ENCODE data around the gene UGT2A3.
"Not testable (repeated sequence)": the region's sequence is repeated elsewhere in the genome, so short reads cannot be mapped to it uniquely, and the experiment has no call there.

The UGT2A3 gene

GRCh38 chr4:68951078-68951805, at the start of gene UGT2A3:
Gene UGT2A3, minus strand, starts transcription at chr4:68951804. Its CDS starts 44 bp downstream, at chr4:68951760.
- no peak for DNase-seq

DNA sequence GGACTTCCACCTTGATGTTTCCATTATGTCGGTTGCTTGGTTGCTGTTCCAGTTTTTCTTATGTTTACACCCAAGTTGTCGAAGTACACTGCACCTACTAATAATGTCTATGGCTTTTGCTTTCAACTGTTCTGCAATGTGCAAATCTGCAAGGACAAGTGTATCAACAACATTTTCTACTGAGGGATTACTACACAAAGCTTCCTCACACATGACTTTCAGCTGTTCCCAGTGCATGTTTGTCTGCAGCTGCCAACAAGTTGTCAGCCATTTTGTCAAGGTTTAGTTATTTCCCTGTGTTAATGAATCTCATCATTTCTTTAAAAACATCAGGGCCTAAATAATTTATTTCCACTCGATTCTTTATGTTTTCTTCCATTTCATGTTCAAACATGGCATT, 45.4 kb upstream of the UGT2A3 start:
- DNase-seq: no peak

GRCh38 chr4:68995292-68995691, 43.7 kb upstream of the UGT2A3 start:
- DNase-seq: no peak

GRCh38 chr4:68987007-68987406, 35.4 kb upstream of the UGT2A3 start:
- no peak for DNase-seq

DNA sequence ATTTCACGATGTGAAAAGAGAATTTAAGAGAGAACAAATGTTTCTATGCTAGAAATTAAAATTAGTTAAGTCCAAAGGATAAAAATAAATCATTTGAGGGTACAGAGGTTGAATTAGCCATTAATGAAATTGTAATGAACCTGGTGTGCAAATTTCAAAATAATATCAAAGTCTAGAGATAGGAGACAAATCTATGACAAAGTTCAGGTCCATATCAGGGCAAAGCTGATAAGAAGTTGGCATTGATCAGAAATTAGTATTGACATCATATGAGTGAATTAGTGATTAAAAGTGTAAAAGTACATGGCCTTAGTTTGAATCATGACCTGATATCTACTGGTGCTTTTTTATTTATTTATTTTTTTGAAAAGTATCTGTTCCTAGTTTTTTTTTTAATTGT, 33.8 kb upstream of the UGT2A3 start:
- no peak for DNase-seq

DNA sequence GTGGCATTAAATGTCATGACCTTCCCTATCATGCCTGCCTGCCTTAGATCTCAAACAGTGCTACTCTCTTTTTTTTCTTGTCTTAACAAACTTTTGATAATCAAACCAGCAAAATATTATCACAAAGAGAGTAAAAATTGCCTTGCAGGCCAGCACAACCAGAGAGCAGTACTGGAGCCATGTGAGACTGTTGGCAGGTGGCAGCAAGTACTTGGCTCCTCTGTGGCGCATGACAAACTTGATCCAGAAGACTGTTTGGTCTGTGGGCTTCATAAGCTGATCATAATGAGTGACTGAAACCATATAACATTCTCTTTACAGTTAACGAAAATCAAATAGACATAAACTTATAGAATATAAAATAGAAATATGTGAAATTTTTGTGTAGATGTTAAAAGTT, 33.3 kb upstream of the UGT2A3 start:
- no peak for DNase-seq

- DNase-seq: no peak
Measured at GRCh38 chr4:68963374-68963773, 11.8 kb upstream of the UGT2A3 start.

- no peak for DNase-seq
Measured at GRCh38 chr4:68962868-68963267, 11.3 kb upstream of the UGT2A3 start.

- no peak for DNase-seq
Measured at GRCh38 chr4:68960294-68961163, 8.9 kb upstream of the UGT2A3 start.

GRCh38 chr4:68959085-68959484, 7.5 kb upstream of the UGT2A3 start:
- DNase-seq: not testable (repeated sequence)

DNA sequence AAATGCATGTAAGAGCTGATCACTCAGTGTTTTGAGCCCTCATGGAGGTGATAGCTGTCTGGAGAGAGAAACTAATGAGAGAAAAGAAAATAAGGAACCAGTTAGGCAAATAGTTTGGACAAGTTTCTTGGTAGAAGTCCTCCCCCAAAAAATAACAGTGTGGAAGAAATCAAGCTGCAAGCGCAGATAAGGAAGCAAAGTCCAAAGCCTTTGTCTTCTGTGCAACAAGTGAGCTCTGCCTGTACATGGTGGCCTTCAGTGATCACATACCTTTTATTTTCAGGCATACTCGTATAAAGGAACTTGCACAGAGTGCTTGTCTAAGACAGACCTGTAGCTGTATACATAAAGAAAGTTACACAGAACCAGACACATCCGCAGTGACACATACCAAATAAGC, 2.5 kb upstream of the UGT2A3 start:
- DNase-seq: no peak

DNA sequence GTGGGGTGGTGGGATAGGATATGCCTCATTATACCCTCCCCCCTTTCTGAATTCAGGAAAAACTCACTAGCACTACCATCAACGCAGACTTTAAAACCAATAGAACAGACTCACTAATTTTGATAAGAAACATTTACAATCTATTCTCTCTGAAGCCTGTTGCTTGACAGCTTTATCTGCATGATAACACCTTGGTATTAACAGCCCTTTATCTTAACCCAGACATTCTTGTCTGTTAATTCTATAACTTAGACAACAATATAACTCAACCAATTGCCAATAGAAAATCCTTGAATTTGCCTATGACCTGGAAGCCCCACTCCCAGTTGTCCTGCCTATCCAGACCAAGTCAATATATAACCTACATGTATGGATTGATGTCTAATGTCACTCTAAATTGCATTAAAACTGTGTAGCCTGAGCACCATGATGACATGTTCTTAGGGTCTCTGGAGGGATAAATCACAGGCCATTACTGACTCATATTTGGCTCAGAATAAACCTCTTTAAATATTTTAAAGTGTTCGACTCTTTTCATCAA, 1.5 kb upstream of the UGT2A3 start:
- DNase-seq: no peak

DNA sequence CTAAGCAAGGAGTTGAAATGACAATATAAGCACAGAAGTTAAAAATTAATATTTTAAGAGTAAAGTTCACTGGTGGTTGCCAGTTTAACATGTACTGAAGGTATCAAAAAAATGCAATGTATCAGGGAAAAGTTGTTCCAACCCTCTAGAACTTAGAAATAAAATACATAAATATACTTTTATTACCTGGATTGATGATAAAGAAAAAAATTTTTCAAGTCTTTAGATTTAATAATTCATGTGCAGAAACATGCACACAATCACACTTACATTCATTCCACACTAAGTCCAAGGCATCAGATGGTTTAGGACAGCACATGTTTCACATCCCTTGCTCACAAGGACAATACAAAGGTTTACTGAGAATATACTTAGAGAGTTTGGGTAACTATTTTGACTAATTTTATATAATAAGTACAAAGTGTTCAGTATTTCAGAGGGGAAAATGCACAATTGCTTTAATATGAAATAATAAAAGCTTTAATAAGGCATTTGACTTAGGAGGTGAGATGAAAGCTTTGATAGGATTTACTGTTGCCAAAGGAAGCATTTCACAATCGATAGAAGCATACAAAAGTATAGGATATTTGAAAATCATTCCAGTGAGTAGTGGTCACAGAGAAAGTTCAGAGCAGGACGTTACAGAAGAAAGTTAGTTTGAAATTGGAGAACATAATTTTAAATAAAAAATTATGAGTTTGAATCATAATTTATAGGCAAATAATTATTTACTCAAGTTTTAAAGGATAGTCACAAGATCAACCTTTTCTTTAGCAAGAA, 392 bp upstream of the UGT2A3 start:
- DNase-seq: no peak

GRCh38 chr4:68950033-68950432, 1.6 kb downstream of the UGT2A3 start:
- DNase-seq: no peak

- DNase-seq: no peak
Measured at GRCh38 chr4:68948985-68949384, 2.6 kb downstream of the UGT2A3 start.

DNA sequence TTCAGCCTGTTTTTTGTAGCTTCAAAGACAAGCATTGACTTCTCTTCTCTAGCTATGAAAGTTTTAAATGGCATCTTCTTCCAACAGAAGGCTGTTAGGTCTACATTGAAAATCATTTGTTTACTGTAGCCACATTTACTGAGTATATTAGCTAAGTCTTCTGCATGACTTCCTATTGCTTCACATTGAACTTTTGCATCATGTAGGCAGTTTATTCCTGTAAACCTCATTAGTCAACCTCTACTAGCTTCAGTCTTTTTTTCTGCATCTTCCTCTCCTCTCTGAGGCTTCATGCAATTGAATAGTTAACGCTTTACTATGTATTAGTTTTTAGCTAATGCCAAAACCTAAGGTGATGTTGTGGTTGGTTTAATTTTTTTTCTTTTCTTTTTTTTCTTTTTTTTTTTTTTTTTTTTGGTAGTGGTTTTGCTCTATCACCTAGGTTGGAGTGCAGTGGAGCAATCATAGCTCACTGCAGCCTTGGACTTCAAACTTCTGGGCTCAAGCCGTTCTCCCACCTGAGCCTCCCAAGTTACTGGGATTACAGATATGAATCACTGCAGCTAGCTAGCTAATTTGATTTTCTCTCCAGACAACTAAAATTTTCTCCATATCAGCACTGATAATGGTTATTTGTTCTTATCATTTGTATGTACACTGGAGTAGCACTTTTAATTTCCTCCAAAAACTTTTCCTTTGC, 3.4 kb downstream of the UGT2A3 start:
- DNase-seq: no peak

GRCh38 chr4:68929076-68929737, 22.4 kb downstream of the UGT2A3 start:
- DNase-seq: no peak

- DNase-seq: no peak
Measured at GRCh38 chr4:68927165-68927564, 24.4 kb downstream of the UGT2A3 start.

DNA sequence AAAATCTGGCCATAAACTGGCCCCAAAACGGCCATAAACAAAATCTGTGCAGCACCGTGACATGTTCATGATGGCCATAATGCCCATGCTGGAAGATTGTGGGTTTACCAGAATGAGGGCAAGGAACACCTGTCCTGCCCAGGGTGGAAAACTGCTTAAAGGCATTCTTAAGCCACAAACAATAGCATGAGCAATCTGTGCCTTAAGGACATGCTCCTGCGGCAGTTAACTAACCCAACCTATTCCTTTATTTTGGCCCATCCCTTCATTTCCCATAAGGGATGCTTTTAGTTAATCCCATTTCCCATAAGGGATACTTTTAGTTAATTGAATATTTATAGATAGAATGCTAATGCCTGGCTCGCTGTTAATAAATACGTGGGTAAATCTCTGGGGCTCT, 29.4 kb downstream of the UGT2A3 start:
- DNase-seq: not testable (repeated sequence)

- no peak for DNase-seq
Measured at GRCh38 chr4:68921051-68921450, 30.6 kb downstream of the UGT2A3 start.

DNA sequence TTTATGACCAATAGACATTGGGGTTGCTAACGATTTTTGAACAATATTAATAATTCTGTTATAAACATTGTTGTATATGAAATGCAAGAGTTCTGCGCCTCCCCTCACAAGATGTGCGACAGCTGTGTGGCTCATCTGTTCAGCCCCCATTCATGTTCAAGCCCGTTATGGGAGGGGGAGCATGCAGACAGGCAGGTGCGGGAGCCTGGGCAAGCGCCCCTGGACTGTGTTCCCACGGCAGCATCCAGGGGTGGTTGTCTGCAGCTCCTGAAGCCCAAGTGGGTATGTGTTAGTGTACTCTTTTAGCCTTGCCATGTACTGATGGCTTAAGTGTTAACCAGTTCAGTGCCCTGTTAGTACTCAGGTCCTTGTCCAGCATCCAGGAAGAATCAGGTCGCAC, 34.6 kb downstream of the UGT2A3 start:
- DNase-seq: no peak

- no peak for DNase-seq
Measured at GRCh38 chr4:68912807-68913206, 38.8 kb downstream of the UGT2A3 start.

Measured in NCI-H2107 (cell line).